Erythroblast (primary cell): ENCODE data around the gene MIA2.

Experiments
- GATA1 ChIP-seq: IDR thresholded peaks from 2 replicates; pipeline ENCODE4 v1.6.1; 2011; ENCODE audit warnings: low read depth, mild to moderate bottlenecking, control low read depth, low read length, moderate library complexity
- POLR2A ChIP-seq: IDR thresholded peaks from 2 replicates; pipeline ENCODE4 v1.6.1; 2011; ENCODE audit warnings: mild to moderate bottlenecking, low read length

GRCh38 chr14:39258782-39259545 lies 25.2 kb downstream of the MIA2 start:
- TF ChIP-seq POLR2A: no peak
- TF ChIP-seq GATA1: no peak
